Psoas muscle (tissue), 8 donors: ENCODE measurements around the gene TSC22D4. TPM values are rescaled to one million over a fixed set of nuclear protein-coding genes. Genes with fewer than 3 reads are reported as not detected.
A peak's percentile ranks its signal among the peaks of the same experiment; 100 is the strongest.

Source experiments
- ATAC-seq, 4 donors: fragments of 200-7000 bp; cut with Tn5 transposase; one replicate each; pipeline ENCODE4 v1.9.1; 2020; ENCODE audit warnings: moderate library complexity in 3 of 4, mild to moderate bottlenecking in 2 of 4
- DNase-seq, 2 donors: peaks; one replicate each; pipeline ENCODE4 v3.0.0-alpha.2; 2020
- H3K27ac ChIP-seq: fragments of 200-600 bp; one replicate; pipeline ENCODE4 v1.8.0; 2022
- H3K27me3 ChIP-seq, 3 donors: fragments of 200-600 bp in 1 of 3; one replicate each; pipeline versions ENCODE4 v1.6.1 to v1.8.0; 2013 to 2022; ENCODE audit warnings: low read length in 2 of 3, mild to moderate bottlenecking in 2 of 3, moderate library complexity in 1 of 3; ENCODE audit not compliant: insufficient read depth in 3 of 3
- H3K36me3 ChIP-seq, 2 donors: fragments of 200-600 bp in 1 of 2; one replicate each; pipeline versions ENCODE4 v1.6.1 to v1.8.0; 2013 to 2022; ENCODE audit warnings: low read depth in 1 of 2, mild to moderate bottlenecking in 1 of 2, moderate library complexity in 1 of 2; ENCODE audit not compliant: insufficient read depth in 1 of 2
- H3K4me1 ChIP-seq: fragments of 200-600 bp; one replicate; pipeline ENCODE4 v1.8.0; 2022
- H3K4me3 ChIP-seq: fragments of 200-600 bp; one replicate; pipeline ENCODE4 v1.8.0; 2022; ENCODE audit warnings: mild to moderate bottlenecking
- H3K9me3 ChIP-seq: fragments of 200-600 bp; one replicate; pipeline ENCODE4 v1.8.0; 2022
- CTCF ChIP-seq: fragments of 200-600 bp; IDR thresholded peaks from one replicate; pipeline ENCODE4 v1.8.0; 2022; ENCODE audit warnings: antibody characterized with exemption
- WGBS, 3 donors: extraction: QIAGEN DNeasy Blood & Tissue Kit; methylation state at CpG; one replicate each; pipeline versions ENCODE4 v1.1.6 to v1.1.7; 2013; 5-methylcytosine and 5-hydroxymethylcytosine counted together
- intact Hi-C, 2 donors: fragments of 100-400 bp; cut with DNase I; formaldehyde crosslinking; loops; one replicate each; pipeline versions ENCODE4 v1.11.0 to v1.14.2; 2022
- polyA plus RNA-seq, 3 donors: library from polyadenylated mRNA; stranded (reverse); fragments of 200-250 nt; gene quantifications; one replicate each; pipeline ENCODE4 v1.2.3, GENCODE V29; 2013
- total RNA-seq, 4 donors: library from RNA; stranded (reverse); fragmentation: NEBNext Ultra II Directional in 2 of 4; extraction: Animal tissue kit (Norgen Biotek cat#: 25700) in 2 of 4; gene quantifications; one replicate each; pipeline versions ENCODE4 v1.2.1 to v1.2.4, GENCODE V29; 2021 to 2023
- donor health status: healthy with polysubstance abuse.
- donor health status: DM: no; HTN: no; CAD: no; lungs with moderate emphysema.
- donor health status: Bipolar disorder and iron deficiency.
- donor health status: healthy.
- donor health status: DM: yes; HTN: yes; CAD: no.
- donor health status: DM: no; HTN: no; CAD: no.
- donor health status: DM: no; HTN: no; CAD: no.
- donor health status: DM: yes; HTN: yes; CAD: no.

TSC22D4 gene
- total and polyA plus RNA-seq, 7 donors = 15.7 to 24.8 (median 16.7) TPM

- no peaks in the 10 kb centered on the region for H3K4me1 ChIP-seq
- no peak overlapping the region for H3K27ac ChIP-seq
- no peaks in the 10 kb centered on the region for H3K9me3 ChIP-seq
- no peak overlapping the region for H3K4me3 ChIP-seq
- H3K36me3 ChIP-seq = no peaks in the 10 kb centered on the region
- WGBS, 3 donors = 82 to 84% (median 83%) methylated on average over 3 to 4 of the region's 4 CpGs
- peaks cover 0 to 2% (median 0%) of the 10 kb centered on the region in 3 donors for H3K27me3 ChIP-seq
- no peak for DNase-seq
- intact Hi-C loops = no loop called here
- no peak for TF ChIP-seq CTCF
- ATAC-seq = no peak
Measured at GRCh38 chr7:100485471-100485876, 6.5 kb upstream of the TSC22D4 start.

- intact Hi-C loops = no loop called here
- no peak for ATAC-seq
- Histone ChIP-seq H3K4me1 (no peaks in the 10 kb centered on the region), H3K27ac (no peak overlapping the region), H3K4me3 (no peak overlapping the region), H3K9me3 (no peaks in the 10 kb centered on the region), H3K27me3 (peaks cover 0 to 2% (median 0%) of the 10 kb centered on the region in 3 donors), H3K36me3 (no peaks in the 10 kb centered on the region)
- 90 to 95% (median 91%) methylated on average over 6 of the region's 6 CpGs for WGBS, 3 donors
- TF ChIP-seq CTCF = no peak
- DNase-seq = no peak
Measured at GRCh38 chr7:100484673-100485045, 5.6 kb upstream of the TSC22D4 start.

GRCh38 chr7:100483722-100484672, 5.0 kb upstream of the TSC22D4 start, which contains the start of gene NYAP1:
NYAP1 (plus strand) TSS chr7:100483927; CDS start chr7:100485312, 1,385 bp downstream.
- Histone ChIP-seq H3K27ac (no peak within 1 kb of the TSS), H3K27me3 (no peaks in the 10 kb centered on the region), H3K4me3 (peak within 1 kb of the TSS; percentile 70), H3K4me1 (peaks cover 4% of the 10 kb centered on the region), H3K36me3 (no peaks in the 10 kb centered on the region), H3K9me3 (no peaks in the 10 kb centered on the region)
- no peak for DNase-seq
- no peak for TF ChIP-seq CTCF
- no peak for ATAC-seq
- intact Hi-C loops = loop anchor here in 1 of 2 donors (2.0 kb wide), 1 partner anchor 15 kb away; no protein-coding TSS in a partner anchor
- 30 to 55% (median 54%) methylated on average over 19 to 45 of the region's 45 CpGs for WGBS, 3 donors

- WGBS, 3 donors = 0 to 1% (median 1%) methylated on average over 55 to 78 of the region's 79 CpGs
- peaks cover 4% of the 10 kb centered on the region for H3K4me1 ChIP-seq
- DNase-seq (peak; percentile 67 to 84), ATAC-seq (peak; percentile 55 to 66 (median 56))
- no peaks in the 10 kb centered on the region for H3K9me3 ChIP-seq
- no peaks in the 10 kb centered on the region for H3K27me3 ChIP-seq
- peak overlapping the region; percentile 70 for H3K4me3 ChIP-seq
- peak; percentile 84 for TF ChIP-seq CTCF
- H3K27ac ChIP-seq = no peak overlapping the region
- no peaks in the 10 kb centered on the region for H3K36me3 ChIP-seq
- intact Hi-C loops = loop anchor here in 1 of 2 donors (2.0 kb wide), 1 partner anchor 14 kb away; no protein-coding TSS in a partner anchor
Measured at GRCh38 chr7:100483090-100483721, 4.2 kb upstream of the TSC22D4 start.
